Muscle of back (tissue), 11 donors: ENCODE measurements around the gene SH3YL1. TPM values are rescaled to one million over a fixed set of nuclear protein-coding genes. Genes with fewer than 3 reads are reported as not detected.
A peak's percentile ranks its signal among the peaks of the same experiment; 100 is the strongest.

Experiments
- DNase-seq, 3 donors: peaks; one replicate each; pipeline versions ENCODE4 v3.0.0 to v3.0.0-alpha.2; 2013
- polyA plus RNA-seq, 10 donors: library from polyadenylated mRNA; unstranded; fragments of 120-200 nt; gene quantifications; one replicate each; pipeline ENCODE4 v1.2.1, GENCODE V29; 2013; ENCODE audit not compliant: insufficient read length in 10 of 10

Gene SH3YL1
- polyA plus RNA-seq, 10 donors, result 25.9 to 57.2 (median 36.7) TPM

DNA sequence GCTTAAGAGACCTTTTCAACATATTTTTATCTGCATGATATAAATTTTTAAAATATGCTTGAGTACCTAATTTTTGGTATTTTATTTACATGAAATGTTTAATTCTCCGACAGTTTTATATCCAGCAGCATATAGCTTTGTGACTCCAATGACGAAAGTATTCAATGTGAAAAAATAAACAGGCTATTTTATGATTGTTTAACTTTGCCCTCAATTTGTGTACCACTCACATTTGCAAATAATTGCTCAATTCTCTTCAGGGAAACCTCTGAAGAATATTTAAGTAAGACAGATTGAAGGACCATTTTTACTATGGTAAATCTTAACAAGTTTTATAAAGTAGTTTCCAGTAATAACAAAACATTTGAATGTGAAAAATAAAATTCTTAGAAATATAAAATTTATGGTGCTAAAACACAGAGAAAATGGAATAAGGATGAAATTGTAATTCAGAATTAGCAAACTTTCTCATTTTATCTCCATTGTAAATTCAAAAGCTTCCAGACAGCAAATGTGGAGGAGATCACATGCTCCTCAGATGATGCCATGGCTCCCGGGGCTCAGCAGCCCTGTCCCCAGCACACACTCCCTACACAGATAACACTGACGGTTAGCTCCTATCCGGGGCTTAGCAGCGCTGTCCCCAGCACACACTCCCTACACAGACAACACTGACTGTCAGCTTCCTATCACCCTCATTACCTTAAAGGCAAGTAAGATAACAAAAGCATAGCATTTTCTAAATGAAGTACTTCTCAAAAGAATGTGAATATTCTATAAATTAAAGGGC, 39.7 kb downstream of the SH3YL1 start:
- no peak for DNase-seq

DNA sequence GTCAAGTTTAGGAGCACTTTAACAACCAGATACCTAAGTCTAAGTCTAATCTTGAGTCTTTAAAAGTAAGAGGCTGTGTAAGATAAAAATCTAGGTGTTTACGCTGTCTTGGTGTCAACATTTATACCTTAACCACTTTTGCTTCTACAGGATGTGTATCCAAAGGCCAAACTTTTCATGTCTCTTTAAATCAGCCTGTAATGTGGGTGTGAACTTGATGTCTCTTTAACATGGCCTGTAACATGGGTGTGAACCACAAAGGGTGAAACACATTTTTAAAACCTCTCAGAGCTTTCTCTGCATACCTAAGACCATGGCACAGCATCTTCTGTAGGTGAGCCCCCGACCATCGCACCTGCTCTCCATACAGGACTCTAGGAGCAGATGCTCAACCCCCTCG, 40.4 kb downstream of the SH3YL1 start:
- no peak for DNase-seq

DNA sequence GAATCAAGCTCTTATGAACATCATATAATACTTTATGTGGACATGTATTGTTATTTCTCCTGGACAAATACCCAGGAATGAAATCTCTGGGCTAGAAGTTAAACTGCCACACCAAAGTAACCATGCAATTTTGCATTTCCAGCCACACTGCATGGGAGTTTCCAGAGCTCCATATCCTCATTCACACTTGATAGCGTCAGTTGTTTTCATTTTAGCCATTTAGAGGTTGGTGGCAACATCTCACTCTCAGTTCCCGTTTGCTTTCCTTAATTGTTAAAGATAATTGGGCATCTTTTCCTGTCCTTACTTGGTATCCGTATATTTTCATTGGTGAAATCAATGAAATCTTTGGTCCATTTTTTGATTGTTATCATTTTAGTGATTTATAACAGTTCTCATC, 47.8 kb downstream of the SH3YL1 start:
- no peak for DNase-seq

DNA sequence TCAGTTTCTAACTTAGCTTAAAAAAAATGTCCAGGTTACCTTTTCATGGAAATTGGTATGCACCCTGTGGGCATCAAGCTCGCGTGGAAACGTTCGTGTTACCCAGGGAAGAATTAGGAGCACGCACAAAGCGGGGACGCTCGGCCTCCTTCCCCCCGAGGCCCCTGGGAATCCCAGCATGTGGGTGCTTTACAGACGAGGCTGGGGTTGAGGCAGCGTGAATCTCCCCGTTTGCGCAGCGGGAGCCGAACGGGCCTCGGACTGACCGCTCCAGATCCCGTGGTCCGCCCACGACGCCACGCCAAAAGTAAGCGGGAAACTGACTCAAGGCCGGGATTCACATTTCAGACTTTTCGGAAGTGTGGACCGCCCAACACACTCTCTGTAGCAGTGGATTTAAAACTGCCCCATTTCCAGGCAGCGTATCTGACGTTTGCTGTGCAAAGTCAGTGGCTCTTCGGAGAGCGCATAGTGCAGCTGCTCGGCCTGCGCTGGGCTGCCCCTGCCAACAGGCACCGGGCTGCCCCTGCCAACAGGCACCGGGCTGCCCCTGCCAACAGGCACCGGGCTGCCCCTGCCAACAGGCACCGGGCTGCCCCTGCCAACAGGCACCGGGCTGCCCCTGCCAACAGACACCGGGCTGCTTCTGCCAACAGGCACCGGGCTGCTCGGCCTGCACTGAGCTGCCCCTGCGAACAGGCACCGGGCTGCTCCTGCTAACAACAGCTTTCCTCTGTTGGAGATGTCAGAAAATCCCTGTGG, 49.7 kb downstream of the SH3YL1 start:
- DNase-seq, result peak in 1 of 3 donors; percentile 44

DNA sequence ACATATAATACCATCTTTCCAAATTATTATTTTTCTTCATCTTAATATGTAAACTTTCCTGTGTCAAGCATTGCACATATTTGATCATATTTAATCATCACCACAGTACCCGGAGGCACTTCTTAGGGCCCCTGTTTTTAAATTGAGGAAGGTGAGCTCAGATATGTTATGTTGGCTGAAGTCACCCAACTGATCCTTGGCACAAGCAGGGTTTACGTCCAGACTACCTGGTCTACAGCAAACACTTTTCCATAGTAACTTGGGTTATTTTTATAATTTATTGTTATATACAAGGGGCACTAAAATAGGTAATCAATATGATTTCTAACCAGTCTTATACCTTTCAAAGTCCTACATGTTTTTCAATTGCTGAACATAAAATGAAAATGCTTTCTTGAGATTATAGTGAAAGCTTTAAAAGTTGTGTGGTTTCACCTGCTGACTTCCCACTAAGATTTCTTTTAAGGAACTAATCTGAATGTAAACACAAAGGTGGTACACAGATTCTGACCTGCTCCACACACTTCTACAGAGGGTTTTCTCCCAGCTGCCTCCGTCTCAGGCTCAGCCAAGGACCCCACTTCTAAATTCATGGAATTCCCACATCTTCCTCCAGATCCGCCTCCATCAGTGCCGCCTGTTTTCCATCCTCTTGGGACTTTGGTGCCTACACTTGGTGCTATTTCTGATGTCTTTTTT, 52.2 kb downstream of the SH3YL1 start:
- no peak for DNase-seq

DNA sequence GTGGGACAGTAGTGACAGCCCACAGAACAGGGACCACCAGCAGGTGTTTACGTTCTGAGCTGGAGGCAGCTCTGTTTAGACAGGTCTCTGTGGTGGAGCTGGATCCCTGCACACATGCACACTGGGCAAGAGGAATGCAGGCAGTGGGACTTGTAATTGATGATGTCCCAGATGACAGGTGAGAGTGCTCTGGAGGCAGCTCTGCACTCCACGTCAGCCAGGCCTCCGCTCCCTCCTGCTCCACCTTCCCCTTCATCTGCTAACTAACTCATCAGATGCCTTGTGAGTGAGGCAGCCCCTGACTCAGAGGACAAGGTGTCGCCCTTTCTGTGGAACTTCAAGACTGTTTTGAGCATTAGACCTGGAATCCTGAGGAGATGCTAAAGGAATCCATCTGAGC, 53.2 kb downstream of the SH3YL1 start:
- no peak for DNase-seq

DNA sequence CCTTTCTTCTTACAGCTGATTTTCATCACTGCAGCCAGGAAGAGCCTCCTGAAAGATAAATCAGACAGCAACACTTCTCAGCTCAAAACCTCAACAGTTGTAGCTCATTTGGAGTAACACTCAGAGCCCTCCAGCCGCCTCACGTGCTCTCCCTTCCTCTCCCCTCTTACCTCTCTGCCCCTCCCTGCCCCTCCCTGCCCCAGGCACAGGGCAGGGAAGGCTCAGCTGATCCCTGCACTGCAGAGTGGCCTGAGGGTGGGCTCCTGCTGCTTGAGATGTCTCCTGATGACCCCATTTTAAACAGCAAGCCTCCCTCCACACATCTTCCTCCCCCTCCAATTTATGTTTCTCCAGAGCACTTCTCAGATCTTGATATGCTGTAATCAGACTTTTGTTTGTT, 54.4 kb downstream of the SH3YL1 start:
- no peak for DNase-seq

DNA sequence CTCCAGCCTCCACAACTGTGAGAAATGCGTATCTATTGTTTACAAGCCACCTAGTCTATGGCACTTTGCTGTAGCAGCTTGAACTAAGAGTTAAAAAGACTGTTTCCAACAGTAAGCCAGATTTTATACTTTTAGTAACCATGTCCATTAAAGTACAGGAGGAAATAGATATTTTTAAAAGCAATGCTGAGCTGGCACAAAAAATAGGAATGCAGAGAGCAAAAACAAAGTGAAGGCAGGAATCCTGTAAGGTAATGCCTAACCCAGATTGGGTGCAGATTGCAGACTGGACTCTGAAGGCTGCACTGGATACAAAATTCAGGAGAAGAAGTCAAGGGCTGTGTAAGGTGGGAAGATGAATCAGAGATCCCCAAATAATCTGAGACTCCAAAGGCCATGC, 55.5 kb downstream of the SH3YL1 start:
- no peak for DNase-seq

DNA sequence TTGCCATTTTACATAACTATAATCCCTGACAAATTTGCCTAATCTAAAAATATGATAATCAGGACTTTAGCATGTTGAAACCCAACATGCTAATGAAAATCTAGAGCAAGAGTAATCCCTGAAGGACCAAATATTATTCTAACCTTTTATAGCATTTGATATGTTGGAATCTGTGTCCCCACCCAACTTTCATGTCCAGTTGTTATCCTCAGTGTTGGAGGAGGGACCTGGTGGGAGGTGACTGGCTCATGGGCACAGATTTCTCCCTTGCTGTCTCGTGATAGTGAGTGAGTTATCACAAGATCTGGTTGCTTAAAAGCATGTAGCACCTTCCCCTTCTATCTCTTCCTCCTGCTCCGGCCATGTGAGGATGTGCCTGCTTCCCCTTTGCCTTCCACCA, 59.8 kb downstream of the SH3YL1 start:
- no peak for DNase-seq

DNA sequence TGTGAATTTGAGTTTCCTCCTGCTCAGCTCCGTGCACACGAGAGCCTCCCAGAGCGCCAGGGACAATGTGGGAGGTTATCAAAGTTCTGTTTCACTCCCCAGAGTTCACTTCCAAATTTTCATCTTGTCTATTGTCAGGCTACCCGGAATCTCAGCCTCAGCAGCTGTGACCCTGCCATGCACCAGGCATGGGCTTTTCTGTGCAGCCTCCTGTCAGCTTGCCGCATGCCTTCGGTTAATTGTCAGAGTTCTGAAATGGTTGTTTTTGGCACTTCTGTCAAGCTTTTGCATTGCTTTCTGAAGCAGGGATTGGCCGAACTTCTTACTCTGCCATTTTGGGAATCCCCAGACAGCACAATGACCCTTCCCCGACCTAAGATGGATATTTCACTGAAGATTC, 60.4 kb downstream of the SH3YL1 start:
- DNase-seq, result no peak

DNA sequence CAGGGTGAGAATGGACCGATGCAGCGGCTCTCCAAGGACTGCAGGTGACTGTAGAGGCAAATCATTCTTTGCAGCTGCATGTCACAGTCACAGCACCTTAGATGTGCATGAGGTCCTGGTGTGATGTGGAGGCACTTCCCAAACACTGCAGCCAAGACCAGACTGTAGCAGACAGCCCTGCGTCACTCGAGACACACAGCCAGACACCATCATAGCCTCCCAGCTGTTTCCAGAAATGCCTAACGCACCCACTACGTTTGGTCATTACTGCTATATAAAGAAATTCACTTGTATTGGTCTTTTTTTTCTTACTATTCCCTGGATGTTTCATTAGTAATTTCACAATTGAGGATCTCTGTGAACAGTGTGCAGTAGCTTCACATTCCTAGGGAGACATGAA, 60.9 kb downstream of the SH3YL1 start:
- no peak for DNase-seq

DNA sequence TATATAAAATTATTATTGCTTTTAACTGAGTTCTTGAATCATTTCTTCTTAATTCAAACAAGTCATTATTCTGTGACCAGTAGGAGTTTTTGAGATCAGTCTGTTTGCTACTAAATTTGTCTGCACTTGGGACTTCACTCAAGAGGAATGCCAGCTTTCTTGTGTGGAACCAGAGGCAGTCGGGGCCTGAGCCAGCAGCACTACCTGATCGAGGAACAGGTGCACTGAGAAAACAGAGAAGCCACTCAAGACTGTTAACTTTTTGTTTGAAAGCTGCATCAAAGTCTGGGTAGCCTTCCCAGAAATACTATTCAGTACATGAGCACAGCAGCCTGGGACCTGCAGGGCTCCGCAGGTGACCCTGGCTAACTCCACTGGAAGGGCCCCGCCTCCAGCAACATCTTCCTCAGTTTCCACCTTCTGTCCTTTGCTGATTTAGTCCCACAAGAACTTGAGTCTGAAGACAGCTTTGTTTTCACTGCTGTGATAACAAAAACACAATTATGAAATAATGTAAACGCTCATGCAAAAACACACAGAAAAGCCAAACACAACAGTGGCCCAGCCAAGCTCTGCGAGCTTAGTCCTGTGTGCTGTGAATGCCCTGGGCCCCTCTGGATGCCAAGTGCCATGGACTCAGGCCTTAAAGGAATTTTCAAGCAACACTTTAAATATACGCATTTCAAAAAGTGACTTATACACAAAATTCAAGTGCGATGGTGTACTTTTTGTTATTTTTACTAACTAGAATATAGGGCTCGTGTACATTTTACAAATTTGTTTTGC, 62.0 kb downstream of the SH3YL1 start:
- DNase-seq, result no peak

DNA sequence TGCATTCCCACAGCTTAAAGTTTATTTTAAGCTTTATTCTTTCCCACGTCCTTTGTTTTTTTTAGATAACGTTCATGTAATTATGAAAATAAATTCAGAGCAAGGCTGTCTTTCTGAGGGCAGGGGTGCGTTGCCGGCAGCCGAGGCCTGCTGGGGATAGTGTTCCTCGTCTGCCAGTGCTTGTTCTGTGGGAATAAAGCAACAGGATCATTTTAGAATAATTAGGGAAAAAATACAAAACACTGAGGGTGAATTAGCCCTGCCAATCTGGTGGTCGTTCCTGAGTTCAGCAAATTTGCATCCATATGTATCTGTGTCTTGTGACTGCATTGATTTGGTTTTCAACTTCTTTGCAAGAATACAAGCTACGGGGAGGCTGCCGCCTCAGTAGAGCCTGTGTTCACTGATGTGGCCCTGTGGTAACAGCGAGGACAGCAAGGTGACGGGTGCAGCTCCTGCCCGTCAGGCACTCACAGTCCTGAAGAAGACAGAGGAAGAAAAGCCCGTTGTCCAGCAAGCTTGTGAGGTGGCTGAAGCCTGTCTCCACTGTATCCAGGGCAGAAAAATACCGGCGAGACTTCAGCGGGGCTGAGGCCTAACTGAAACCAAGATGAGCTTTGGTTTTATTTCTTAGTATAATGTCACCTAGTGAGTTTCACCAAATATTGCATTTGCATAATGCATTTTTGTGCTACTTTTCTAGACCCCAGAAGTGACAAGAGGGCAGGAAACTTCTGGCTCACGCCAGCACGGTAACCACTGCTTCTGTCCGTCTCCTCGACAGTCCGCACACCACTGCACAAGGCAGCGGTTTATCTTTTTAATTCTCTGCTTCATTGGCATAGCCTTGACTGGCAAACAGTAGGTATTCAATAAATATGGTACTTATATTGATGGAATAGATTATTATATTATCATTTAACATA, 64.5 kb downstream of the SH3YL1 start:
- DNase-seq, result no peak

DNA sequence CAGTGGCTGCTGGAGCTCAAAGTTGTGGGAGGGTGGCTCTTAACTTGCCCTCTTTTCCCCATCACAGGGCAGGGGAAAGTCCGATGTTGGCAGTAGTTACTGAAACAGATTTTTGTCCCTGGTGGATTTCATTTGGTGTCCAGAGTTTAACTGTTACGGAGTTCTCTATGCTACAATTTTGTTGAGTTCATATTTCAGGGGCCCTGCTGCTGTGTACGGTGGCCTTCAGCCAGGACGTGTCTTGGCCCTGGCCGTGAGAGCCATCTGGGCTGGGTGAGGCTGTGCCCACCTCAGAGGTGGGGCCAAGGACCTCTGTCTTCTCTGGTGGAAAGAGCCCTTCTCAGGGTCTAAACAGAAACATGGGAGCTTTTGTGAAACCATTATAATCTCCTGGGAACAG, 67.4 kb downstream of the SH3YL1 start:
- DNase-seq, result peak in 1 of 3 donors; percentile 51

DNA sequence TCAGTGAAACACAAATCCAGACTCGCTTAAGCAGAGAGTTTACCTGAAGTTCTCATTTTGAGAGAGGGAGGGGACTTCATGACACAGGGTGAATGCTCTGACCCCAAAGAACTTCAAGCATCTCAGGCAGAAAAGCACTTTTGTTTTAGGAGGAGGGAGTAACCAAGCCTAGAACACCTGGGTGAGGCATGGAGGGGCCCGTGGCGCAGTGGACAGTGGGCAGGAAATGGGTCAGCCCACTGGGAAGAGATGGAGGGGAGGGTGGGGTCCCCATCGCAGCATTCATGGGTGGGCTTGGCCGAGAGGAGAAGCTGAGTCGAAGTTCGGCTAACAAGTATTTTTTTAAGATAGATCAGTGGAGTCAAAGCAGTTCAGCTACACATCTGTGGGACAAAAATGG, 67.9 kb downstream of the SH3YL1 start:
- no peak for DNase-seq

DNA sequence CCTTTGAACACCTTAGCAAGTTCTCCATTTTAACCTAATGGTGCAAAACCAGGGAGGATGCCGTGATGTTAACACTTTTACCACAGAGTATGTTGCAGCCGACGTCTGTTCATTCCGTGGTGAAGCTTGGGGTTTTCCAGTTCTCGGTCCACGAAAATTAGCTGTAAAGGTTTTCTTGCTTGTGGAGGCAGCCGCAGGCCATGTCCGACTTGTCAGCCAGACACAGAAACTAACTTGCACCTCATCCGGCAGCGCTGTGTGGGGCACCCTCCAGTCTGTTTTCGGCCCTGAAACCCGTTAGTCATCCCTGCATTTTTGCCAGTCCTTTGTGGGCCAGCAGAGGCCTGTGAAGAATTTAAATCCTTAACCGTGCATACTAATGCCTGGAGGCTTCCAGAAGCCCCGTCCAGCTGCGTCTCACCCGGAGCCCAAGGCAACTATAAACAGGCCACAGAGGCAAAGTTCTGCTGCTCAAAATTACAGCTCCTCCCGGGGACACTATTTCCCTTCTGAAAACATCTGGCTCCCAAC, 70.6 kb downstream of the SH3YL1 start:
- peak in 1 of 3 donors; percentile 76 for DNase-seq

DNA sequence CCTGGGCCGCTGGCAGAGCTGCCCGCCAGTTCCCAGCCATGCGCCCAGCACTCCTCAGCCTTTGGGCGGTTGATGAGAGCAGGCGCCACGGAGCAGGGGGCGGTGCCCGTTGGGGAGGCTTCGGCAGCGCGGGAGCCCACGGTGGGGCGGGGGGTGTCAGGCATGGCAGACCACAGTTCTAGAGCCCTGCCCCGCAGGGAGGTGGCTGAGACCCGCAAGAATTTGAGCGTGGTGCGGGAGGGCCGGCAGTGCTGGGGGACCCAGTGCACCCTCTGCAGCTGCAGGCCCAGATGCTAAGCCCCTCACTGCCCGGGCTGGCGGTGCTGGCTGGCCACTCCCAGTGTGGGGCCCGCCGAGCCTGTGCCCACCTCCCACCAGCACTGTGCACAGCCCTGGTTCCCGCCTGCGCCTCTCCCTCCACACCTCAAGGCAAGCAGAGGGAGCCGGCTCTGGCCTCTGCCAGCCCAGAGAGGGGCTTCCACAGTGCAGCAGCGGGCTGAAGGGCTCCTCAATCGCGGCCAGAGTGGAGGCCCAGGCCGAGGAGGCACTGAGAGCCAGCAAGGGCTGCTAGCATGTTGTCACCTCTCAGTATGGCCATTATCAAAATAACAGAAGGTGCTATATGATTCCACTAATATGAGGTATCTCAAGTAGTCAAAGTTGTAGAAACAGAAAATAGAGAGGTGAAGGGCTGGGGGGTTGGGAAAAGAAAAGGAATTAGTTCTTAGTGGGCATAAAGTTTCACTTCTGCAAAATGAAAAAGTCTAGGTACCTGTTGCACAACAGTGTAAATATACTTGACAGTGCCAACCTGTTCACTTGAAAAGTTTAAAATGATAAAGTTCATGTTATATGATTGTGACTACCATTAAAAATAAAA, 72.3 kb downstream of the SH3YL1 start:
- DNase-seq, result no peak

DNA sequence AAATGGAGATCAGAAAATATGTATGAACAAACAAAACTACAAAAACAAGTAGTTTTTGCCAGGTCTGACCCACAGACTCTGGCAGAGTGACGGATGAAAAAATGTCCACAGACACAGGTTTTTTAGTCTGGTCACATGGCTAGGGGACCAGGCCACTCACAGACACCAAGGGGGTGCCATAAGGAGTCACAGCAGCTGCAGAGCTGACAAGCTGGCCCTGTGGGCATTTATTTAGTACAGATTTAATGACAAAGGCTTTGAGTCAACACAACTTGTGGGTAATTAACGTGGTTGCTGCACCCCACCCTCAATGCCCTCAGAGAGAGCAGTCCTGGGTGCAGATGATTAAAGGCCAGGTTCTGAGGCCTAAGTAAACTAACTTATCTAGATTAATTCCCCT, 76.0 kb downstream of the SH3YL1 start:
- no peak for DNase-seq

DNA sequence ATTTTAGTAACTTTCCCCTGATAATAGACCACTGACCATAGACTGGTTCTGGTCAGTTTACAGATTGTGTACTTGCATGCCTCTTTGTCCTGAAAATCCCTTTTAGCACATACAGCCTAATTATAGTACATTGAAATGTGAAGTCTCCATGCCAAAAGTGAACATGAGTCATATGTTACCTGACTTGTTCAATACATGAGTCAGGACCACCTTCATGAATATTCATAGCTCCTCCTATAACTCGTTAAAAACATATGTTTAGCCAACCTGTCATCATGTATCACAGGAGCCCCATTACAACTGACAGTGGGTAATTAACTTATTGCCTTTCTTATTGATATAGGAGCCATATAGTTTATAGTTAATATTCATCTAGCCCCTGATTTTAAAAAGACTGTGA, 78.6 kb downstream of the SH3YL1 start:
- no peak for DNase-seq

DNA sequence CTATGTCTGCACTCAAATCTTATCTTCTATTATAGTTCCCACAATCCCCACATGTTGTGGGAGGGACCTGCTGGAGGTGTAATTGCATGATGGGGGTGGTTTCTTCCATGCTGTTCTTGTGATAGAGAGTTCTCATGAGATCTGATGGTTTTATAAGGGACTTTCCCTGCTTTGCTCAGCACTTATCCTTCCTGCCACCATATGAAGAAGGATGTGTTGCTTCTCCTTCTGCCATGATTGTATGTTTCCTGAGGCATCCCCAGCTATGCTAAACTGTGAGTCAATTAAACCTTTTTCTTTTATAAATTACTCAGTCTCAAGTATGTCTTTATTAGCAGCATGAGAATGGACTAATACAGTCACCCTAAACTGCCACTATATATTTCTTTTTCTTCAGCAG, 79.1 kb downstream of the SH3YL1 start:
- DNase-seq, result no peak
